NK-92 (cell line): ENCODE data around the gene SLF1.
A peak's percentile ranks its signal among the peaks of the same experiment; 100 is the strongest.
"Not testable (repeated sequence)": the region's sequence is repeated elsewhere in the genome, so short reads cannot be mapped to it uniquely, and the experiment has no call there.

Experiments
- DNase-seq: peaks from one replicate; lab custom pipeline; 2025; ENCODE audit not compliant: unreplicated experiment; lab: John Stamatoyannopoulos, UW

Gene SLF1

DNA sequence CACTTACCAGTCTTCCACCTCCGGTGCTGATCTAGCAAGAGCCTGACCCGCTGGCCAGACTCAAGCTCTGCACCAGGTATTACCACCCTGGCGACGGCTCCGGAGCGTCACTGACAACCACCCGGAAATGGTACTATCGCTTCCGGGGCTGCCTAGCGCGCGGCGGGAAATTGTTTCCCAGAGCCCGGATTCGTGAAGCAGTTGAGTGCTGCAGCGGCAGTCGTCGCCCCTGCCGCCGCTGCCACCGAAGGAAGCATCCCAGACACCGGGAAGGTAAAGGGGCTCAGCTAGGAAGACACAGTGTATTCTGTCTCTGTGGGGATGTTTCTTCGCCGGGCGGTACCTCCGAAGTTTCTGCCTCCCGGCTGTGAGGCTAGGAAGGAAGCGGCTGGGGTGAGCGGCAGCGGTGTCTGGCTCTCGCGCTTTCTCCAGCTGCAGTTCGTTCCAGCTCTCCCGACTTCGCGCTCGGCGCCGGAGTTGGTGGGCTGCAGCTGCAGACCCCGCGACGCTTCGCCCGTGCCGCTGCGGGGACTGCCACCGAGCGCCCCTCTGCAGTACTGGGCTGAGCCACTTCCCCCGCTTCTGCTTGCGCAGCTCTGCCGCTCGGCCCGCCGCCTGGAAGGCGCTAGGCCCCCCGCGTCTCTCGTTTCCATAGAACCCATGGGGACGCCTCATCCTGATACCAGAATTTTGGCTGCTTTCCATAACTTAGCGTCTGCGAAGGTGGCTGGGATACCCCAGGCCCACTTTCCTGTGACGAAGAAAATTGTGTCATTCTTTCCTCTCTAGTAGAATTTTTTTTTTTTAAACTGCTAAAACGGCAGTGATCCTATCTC is at the start of gene SLF1, which contains the start of gene KIAA0825:
SLF1 (plus strand) TSS at position 177 of the 836 bp plus-strand sequence. CDS start 10,142 bp downstream, outside the sequence.
KIAA0825 (minus strand) TSS at position 112 of the 836 bp plus-strand sequence. CDS start 81,478 bp downstream, outside the sequence.
- DNase-seq, result peak; percentile 42

DNA sequence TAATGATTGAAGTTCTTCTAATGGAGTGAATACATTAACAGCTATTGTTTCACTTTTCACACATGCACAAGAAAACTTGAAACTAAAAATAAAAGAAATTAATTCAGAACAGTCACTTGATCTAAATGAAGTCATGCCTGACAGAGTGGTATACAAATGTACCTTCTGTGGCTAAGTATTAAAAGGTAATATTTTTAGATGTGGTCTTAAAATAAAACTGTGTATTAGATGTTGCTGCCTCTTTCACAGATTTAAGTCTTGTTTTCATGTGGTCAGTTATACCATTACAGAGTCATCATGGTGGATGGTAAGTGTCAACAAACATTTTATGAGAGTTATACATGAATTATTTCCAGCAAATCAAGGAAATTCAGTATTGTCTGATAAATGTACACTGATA is 47.1 kb upstream of the SLF1 start:
- no peak for DNase-seq

GRCh38 chr5:94573349-94573748 is 45.1 kb upstream of the SLF1 start:
- DNase-seq, result not testable (repeated sequence)

- no peak for DNase-seq
Measured at GRCh38 chr5:94575196-94575595, 43.3 kb upstream of the SLF1 start.

DNA sequence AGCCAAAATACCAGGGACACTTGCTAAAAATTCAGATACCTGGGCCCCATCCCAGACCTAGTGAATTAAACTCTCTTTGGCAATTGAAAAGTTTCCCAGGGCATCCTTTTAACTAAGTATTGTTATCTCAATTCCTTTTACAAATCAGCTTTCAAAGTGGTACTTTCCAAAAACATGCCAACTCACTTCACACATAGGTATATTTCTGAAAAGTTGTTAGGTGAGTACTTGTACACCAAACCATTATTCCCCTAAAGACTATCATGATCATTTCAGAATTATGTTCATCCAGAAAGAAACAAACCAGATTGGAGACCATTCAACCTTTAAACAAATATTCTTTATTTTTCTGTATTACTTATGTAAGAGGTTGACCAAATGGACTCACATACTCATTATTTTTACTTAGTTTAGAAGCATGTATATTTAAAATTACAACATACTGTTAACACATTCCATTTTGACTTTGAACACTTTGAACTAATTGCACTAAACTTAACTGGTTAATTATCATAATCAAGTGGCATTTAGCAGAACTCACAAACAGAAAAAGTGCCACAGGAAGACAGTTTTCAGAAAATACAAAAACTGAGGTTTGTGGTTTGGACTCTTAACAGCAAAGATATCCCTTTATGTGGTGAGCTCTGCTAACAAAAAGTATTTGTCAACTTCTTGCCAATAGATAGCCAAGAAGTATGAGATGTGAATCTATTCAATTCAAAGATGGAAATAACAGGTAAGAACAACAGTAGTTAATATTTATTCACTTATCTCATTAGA is 40.8 kb upstream of the SLF1 start:
- no peak for DNase-seq

- DNase-seq, result no peak
Measured at GRCh38 chr5:94595281-94595840, 23.1 kb upstream of the SLF1 start.

DNA sequence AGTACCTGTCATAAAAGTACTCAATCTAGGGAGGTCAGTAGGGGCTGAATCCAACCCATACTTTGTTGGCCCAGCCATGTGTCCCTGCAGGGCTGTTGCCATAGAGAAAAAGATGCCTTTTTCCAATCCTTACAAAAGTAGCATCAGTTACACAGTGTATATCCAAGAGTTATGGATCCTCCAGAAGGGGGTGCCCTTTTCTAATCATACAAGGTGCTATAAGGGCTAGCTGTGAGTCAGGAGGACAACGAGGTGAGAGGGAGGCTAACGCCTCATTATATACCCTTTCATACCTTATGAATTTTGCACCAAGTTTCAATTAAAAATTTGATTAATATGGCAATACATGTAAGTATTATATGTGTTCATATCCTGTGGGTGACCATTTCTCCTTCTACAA is 4.9 kb upstream of the SLF1 start:
- no peak for DNase-seq

DNA sequence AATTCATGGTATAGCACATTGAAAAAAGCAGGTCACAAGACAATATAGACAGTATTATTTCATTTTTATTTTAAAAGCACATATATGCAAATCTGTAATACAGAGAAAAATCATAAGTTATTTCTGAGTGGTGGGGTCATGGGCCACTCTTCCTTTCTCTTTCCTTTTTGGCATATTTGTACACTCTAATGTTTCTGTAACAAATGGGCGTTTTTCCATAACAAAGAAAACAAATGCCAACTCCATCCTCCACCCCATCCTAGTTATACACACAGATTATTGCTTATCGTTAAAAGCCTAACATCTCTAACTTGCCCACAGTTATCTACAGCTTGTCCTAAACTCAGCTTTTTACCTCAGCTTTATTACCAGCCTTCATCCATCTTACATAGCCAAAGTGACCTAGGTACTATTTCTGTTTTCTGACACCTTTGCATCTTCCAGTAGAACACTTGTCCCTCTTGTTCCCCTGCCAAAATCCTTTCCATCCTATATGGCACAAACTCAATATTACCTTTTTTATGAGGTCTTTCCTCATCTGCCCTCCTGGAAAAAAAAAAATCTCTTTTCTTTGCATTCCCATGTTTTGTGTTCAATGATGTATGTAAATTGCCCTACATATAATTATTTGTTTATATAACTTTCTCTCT is 4.2 kb upstream of the SLF1 start:
- no peak for DNase-seq

DNA sequence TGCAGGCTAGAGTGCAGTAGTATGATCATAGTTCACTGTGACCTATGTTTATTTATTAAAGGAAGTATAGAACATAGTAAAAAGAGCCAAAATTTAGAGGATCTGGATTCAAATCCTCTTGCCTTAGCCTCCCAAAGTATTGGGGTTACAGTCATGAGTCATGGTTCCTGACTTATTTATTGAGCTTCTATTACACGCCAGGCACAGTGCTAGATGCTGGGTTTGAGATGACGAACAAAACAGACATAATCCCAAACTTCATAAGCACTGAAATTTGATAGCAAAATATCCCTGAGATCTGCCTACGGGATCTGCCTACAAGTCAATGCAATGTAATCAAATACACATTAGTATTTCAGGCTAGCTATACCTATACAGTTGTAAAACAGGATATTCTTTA is 2.6 kb upstream of the SLF1 start:
- DNase-seq, result no peak

- no peak for DNase-seq
Measured at GRCh38 chr5:94618029-94618492, 408 bp upstream of the SLF1 start.

DNA sequence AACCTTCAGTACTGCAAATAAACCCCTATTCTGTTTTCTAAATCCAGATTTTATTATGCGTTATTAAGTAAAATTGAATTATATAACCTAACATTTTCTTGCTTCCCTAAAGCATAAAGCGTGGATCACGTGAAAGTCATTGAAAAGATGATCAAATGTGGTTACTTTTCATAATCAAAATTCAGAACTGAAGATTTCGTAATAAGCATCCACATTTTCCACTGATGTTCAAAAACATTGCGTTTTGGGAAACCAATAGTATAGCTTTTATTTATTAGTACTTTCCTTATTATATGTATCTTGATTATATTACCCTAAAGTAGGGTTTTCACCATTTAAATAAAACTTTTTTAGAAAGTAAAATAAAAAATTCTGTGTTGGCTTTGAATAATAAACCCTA is 1.8 kb downstream of the SLF1 start:
- no peak for DNase-seq

- DNase-seq, result no peak
Measured at GRCh38 chr5:94621763-94622162, 3.3 kb downstream of the SLF1 start.

DNA sequence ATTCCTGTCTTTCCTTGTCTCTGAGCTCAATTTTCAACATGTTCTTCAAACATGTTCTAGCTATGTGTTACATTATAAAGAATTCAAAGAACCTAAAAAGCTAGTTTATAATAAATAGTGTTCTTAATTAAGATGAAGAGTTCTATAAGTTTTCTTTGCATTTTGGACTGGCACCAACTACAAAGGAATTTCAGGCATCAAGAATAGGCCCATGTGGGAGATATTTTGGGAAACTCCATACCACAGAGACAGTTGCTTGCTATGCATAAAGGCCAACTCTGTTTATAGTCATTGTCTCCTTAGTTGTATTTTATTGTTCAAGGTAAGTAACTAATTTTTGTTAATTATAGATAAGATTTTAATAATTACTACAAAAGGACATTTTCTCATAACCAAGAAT is 4.5 kb downstream of the SLF1 start:
- DNase-seq, result no peak

- no peak for DNase-seq
Measured at GRCh38 chr5:94623877-94624276, 5.4 kb downstream of the SLF1 start.

DNA sequence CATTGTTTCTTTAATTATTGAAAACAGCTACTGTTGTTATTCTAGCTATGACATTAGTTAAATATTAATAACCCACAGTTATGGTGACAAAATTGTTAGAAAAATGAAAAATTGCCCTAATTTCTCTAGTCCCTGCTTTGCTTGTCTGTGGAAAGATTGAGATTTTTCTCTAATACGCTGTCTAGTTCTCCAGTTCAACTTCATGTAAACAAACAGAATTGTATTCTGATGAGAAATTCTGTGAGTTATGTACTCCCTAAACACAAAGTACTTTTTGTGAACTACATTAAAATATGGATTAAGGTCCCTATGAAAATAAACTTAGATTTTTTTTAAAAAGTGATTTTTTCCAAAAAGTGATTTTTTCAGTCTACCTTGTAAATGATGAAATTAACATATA is 8.7 kb downstream of the SLF1 start:
- DNase-seq, result no peak

GRCh38 chr5:94632024-94632423 is 13.6 kb downstream of the SLF1 start:
- DNase-seq, result no peak

GRCh38 chr5:94640176-94640575 is 21.7 kb downstream of the SLF1 start:
- no peak for DNase-seq

DNA sequence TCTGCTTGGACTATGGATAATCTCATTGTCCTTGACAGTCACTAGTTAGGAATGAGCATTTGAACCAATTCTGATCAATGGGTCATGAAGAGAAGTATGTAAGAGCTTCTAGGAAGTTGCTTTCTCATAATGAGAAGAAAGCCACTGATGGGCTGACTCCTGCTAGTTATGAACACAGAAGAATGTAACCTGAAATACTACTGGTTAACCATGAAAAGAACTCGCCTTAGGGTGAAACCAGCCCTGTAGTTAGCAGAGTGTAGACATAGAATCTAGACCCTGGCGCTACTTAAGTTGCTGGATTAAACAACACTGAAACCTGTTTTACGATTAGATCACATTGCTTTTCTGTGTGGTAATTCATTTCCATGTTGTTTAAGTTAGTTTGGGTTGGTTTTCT is 26.6 kb downstream of the SLF1 start:
- no peak for DNase-seq

DNA sequence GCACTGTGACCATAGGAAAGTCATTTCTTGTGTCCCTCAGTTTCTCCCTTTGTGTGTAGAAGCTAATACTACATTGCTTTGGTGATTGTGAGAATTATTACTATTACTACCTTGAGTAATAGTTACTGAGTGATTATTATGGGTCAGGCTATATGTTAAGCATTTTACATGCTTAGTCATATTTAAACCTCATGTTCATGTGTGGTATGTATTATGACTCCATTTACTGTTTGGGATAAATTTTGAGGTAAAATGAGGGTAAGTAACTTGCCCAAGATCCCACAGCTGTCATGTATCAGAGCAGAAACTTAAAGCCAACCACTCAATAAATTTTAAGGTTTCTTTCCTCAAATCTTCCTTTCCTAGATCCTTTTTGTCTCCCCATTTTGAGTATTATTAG is 28.3 kb downstream of the SLF1 start:
- DNase-seq, result no peak

DNA sequence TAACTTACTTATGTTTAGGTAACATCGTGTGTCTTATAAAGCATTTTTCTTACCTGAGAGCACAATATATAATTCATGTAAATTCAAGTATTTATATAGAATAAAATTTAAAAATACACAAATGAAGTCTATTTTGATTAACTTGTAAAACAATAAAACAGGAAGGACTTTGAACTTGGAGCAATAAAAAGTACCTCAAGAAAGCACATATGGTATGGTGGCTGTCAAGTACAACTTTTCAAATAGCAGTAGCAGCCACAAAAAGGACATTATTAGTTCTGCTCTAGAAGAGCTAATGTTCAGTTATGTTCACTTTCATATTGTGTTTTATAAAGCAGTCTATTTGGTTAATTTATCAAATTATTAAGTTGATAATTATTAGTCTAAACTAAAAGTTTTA is 31.4 kb downstream of the SLF1 start:
- DNase-seq, result no peak

DNA sequence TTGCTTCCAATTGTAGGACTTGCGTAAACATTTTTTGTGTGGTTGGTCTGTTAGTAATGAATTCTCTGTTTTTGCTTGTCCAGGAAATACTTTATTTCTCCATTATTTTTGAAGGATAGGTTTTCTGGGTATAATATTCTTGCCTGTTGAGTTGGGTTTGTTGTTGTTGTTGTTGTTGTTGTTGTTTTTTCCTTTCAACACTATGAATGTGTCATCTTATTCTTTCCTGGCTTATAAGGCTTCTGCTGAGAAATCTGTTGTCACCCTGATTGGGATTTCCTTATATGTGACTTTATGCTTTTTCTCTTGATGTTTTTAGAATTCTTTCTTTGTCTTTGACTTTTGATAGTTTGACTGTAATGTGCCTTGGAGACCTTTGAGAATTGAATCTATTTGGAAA is 39.8 kb downstream of the SLF1 start:
- no peak for DNase-seq
